Caco-2 (cell line): ENCODE data around the gene ARHGEF28. TPM values are rescaled to one million over a fixed set of nuclear protein-coding genes. Genes with fewer than 3 reads are reported as not detected.
A peak's percentile ranks its signal among the peaks of the same experiment; 100 is the strongest.

Source experiments
- BruUV-seq: library from RNA; stranded (reverse); fragments of 400-500 nt; replicated peaks from 2 replicates; lab custom pipeline; 2021; lab: Mats Ljungman, UMichigan
- CTCF ChIA-PET: fragments of 300-600 bp; sonication (Branson Sonifier 250); formaldehyde crosslinking; loops from one replicate; lab custom pipeline; 2022; ENCODE audit warnings: antibody characterized with exemption; lab: Charles Lee
- POLR2A ChIA-PET: fragments of 300-600 bp; sonication (Branson Sonifier 250); formaldehyde crosslinking; loops from one replicate; lab custom pipeline; 2022; ENCODE audit warnings: antibody characterized with exemption; lab: Charles Lee
- DNase-seq, 2 experiments: peaks; one replicate each; pipeline versions ENCODE4 v3.0.0 to v3.0.0-alpha.2; 2020 to 2022
- H3K27me3 ChIP-seq: replicated peaks from 2 replicates; pipeline ENCODE4 v1.6.0; 2011; ENCODE audit warnings: low read length; ENCODE audit not compliant: control insufficient read depth, insufficient read depth
- H3K36me3 ChIP-seq: 2 replicates; pipeline ENCODE4 v1.5.1; 2011; ENCODE audit warnings: low read length; ENCODE audit not compliant: control insufficient read depth, insufficient read depth
- H3K4me1 ChIP-seq: fragments of 250-450 bp; sonication (Bioruptor Pico); 2 replicates; pipeline ENCODE4 v1.5.1; 2020; ENCODE audit warnings: mild to moderate bottlenecking
- H3K4me3 ChIP-seq: 2 replicates; pipeline ENCODE4 v1.5.1; 2011; ENCODE audit warnings: low read depth, mild to moderate bottlenecking, control low read depth, low read length
- H3K9me3 ChIP-seq: fragments of 250-450 bp; sonication (Bioruptor Pico); 2 replicates; pipeline ENCODE4 v1.5.1; 2020; ENCODE audit warnings: mild to moderate bottlenecking, moderate library complexity
- H3K27ac Mint-ChIP-seq: one replicate; pipeline ENCODE4 v1.8.0; 2022; ENCODE audit warnings: mixed read lengths; ENCODE audit not compliant: unreplicated experiment
- H3K27me3 Mint-ChIP-seq: one replicate; pipeline ENCODE4 v1.8.0; 2022; ENCODE audit warnings: mixed read lengths; ENCODE audit not compliant: insufficient read depth, unreplicated experiment
- H3K36me3 Mint-ChIP-seq: one replicate; pipeline ENCODE4 v1.8.0; 2022; ENCODE audit warnings: mild to moderate bottlenecking, mixed read lengths; ENCODE audit not compliant: insufficient read depth, unreplicated experiment
- H3K4me1 Mint-ChIP-seq: one replicate; pipeline ENCODE4 v1.8.0; 2022; ENCODE audit warnings: low read depth, mixed read lengths; ENCODE audit not compliant: unreplicated experiment
- H3K4me3 Mint-ChIP-seq: one replicate; pipeline ENCODE4 v1.8.0; 2022; ENCODE audit warnings: mild to moderate bottlenecking, moderate library complexity, mixed read lengths; ENCODE audit not compliant: unreplicated experiment
- H3K9me3 Mint-ChIP-seq: one replicate; pipeline ENCODE4 v1.8.0; 2022; ENCODE audit warnings: mixed read lengths; ENCODE audit not compliant: unreplicated experiment
- CTCF ChIP-seq, 2 experiments: fragments of 200-600 bp in 1 of 2; IDR thresholded peaks; 1 replicate in 1 of 2; 2 replicates in 1 of 2; pipeline versions ENCODE4 v1.5.1 to v1.8.0; 2011 to 2022; ENCODE audit warnings: antibody characterized with exemption in 1 of 2, control low read depth in 1 of 2, inconsistent platforms in 1 of 2, low read depth in 1 of 2, low read length in 1 of 2, mild to moderate bottlenecking in 1 of 2, moderate library complexity in 1 of 2; ENCODE audit not compliant: insufficient read depth in 1 of 2, severe bottlenecking in 1 of 2, unreplicated experiment in 1 of 2
- intact Hi-C: fragments of 100-400 bp; cut with micrococcal nuclease; formaldehyde crosslinking; loops from one replicate; pipeline ENCODE4 v1.10.0; 2022; ENCODE audit not compliant: unreplicated experiment
- total RNA-seq: library from RNA; stranded (reverse); gene quantifications from 2 replicates; pipeline ENCODE4 v1.2.3, GENCODE V29; 2022

The ARHGEF28 gene
- total RNA-seq, 1 experiment from 2014 or later: 4.6 TPM

GRCh38 chr5:73783828-73784227 lies 157.8 kb downstream of the ARHGEF28 start:
- CTCF ChIA-PET: interaction anchor here (0.6 to 2.4 kb wide), 2 partner anchors 9 to 237 kb away, joined by 3 to 9 read pairs; no protein-coding TSS in a partner anchor
- Histone ChIP-seq H3K4me1 (no peaks in the 10 kb centered on the region), H3K9me3 (no peaks in the 10 kb centered on the region), H3K4me3 (no peak overlapping the region), H3K36me3 (no peaks in the 10 kb centered on the region), H3K27me3 (no peaks in the 10 kb centered on the region)
- peak in 1 of 2 experiments; percentile 40 for TF ChIP-seq CTCF (IDR thresholded peaks at IDR 0.05; ENCODE audit: insufficient read depth in 1 of 2, low read depth in 1 of 2, low read length in 1 of 2, severe bottlenecking in 1 of 2, unreplicated experiment in 1 of 2)
- BruUV-seq: no TSS peak
- no peak for DNase-seq
- POLR2A ChIA-PET: no interaction called here
- Mint-ChIP-seq H3K9me3 (no peaks in the 10 kb centered on the region), H3K4me1 (no peaks in the 10 kb centered on the region), H3K27me3 (no peaks in the 10 kb centered on the region), H3K4me3 (no peak overlapping the region), H3K27ac (no peak overlapping the region), H3K36me3 (no peaks in the 10 kb centered on the region)
- intact Hi-C loops: loop anchor here (10.0 kb wide), 1 partner anchor 59 kb away; no protein-coding TSS in a partner anchor

- H3K4me1 Mint-ChIP-seq: no peaks in the 10 kb centered on the region
- POLR2A ChIA-PET: no interaction called here
- no TSS peak for BruUV-seq
Observed at GRCh38 chr5:73786043-73786831, 160.2 kb downstream of the ARHGEF28 start.

GRCh38 chr5:73789851-73790281 lies 163.9 kb downstream of the ARHGEF28 start:
- H3K4me1 Mint-ChIP-seq: no peaks in the 10 kb centered on the region
- CTCF ChIA-PET: no interaction called here
- no peaks in the 10 kb centered on the region for H3K9me3 Mint-ChIP-seq
- H3K27me3 Mint-ChIP-seq: no peaks in the 10 kb centered on the region
- no peaks in the 10 kb centered on the region for H3K27me3 ChIP-seq
- H3K4me3 ChIP-seq: no peak overlapping the region
- POLR2A ChIA-PET: no interaction called here
- H3K9me3 ChIP-seq: no peaks in the 10 kb centered on the region
- H3K4me3 Mint-ChIP-seq: no peak overlapping the region
- H3K27ac Mint-ChIP-seq: no peak overlapping the region
- no peaks in the 10 kb centered on the region for H3K4me1 ChIP-seq
- no peaks in the 10 kb centered on the region for H3K36me3 Mint-ChIP-seq
- DNase-seq: no peak
- no TSS peak for BruUV-seq
- no peaks in the 10 kb centered on the region for H3K36me3 ChIP-seq
- TF ChIP-seq CTCF (IDR thresholded peaks at IDR 0.05; ENCODE audit: insufficient read depth in 1 of 2, low read depth in 1 of 2, low read length in 1 of 2, severe bottlenecking in 1 of 2, unreplicated experiment in 1 of 2): no peak
- intact Hi-C loops: loop anchor here (10.0 kb wide), 1 partner anchor 65 kb away; no protein-coding TSS in a partner anchor

More at GRCh38 chr5:73786043-73786831, 160.2 kb downstream of the ARHGEF28 start:
- no peaks in the 10 kb centered on the region for H3K9me3 ChIP-seq
- H3K27me3 ChIP-seq: no peaks in the 10 kb centered on the region
- intact Hi-C loops: loop anchor here (10.0 kb wide), 1 partner anchor 61 kb away; no protein-coding TSS in a partner anchor
- no peaks in the 10 kb centered on the region for H3K4me1 ChIP-seq
- CTCF ChIA-PET: no interaction called here
- no peak overlapping the region for H3K4me3 Mint-ChIP-seq
- H3K9me3 Mint-ChIP-seq: no peaks in the 10 kb centered on the region
- H3K27ac Mint-ChIP-seq: no peak overlapping the region
- H3K4me3 ChIP-seq: no peak overlapping the region
- no peaks in the 10 kb centered on the region for H3K27me3 Mint-ChIP-seq
- TF ChIP-seq CTCF (IDR thresholded peaks at IDR 0.05; ENCODE audit: insufficient read depth in 1 of 2, low read depth in 1 of 2, low read length in 1 of 2, severe bottlenecking in 1 of 2, unreplicated experiment in 1 of 2): no peak
- no peaks in the 10 kb centered on the region for H3K36me3 Mint-ChIP-seq
- no peaks in the 10 kb centered on the region for H3K36me3 ChIP-seq
- DNase-seq: no peak
